ENCODE data around the gene COQ2.

Gene COQ2

GRCh38 chr4:83216959-83217683 is 67.5 kb downstream of the COQ2 start:
- DNase-seq (ENCODE audit: low read depth): no peak

GRCh38 chr4:83214079-83214478 is 70.5 kb downstream of the COQ2 start:
- no peak for DNase-seq (ENCODE audit: low read depth)
